NCI-H226 (cell line): ENCODE data around the gene HIBADH.
A peak's percentile ranks its signal among the peaks of the same experiment; 100 is the strongest.

ENCODE experiments used
- DNase-seq: peaks from one replicate; pipeline ENCODE4 v3.0.0-alpha.2; 2015

Gene HIBADH

DNA sequence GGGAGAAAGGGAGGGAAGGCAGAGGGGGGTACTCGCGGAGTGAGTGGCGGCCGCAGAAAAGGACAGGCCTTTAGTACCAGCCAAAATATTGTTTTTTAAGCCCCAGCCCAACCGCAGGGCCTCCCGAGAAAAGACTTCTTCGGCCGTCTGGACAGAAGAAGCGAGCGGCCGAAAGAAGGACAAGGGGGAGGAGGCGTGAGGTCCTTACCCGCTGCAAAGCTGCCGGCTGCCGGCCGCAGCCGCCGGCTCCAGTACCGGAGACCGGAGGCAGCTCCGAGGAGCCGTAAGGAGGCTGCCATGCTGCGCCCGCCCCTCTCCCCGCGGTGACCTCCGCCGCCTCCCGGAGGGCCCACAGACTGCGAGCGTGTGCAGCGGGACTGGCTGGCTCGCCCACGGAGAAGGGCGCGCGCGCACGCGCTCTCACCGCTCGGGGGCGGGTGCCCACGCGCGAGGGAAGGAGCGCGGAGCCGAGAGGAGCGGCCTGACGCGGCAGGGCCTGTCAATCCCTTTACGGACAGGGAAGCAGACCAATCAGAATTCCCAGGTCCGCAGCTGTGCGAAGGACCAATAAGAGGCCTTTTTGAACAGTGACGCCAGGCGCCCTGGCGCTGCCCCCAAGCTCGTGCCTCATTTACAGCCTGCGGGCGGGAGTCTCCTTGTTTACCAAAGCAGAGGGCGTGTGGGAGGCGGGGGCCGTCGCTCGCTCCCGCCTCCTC is at the start of gene HIBADH:
TSS of gene HIBADH (minus strand) at position 394 of the 716 bp plus-strand sequence. CDS start at position 299, 95 bp downstream.
- peak; percentile 100 for DNase-seq

DNA sequence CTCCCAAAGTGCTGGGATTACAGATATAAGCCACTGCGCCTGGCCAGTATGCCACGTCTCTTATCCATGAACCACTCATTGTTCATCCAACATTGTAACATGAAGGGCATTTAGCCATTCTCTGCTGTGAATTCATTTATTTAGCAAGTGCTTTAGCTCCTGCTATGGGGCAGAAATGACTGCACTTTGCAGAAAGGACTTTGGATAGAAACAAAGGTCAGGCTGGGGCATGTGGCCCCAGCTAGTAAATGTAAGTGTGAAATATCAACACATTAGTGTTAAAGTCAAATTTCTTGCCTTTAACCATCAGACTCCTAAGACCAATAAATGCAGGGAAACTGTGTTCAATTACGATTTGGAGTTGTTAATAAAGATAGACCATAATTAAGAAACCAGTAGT is 49.5 kb upstream of the HIBADH start:
- no peak for DNase-seq

DNA sequence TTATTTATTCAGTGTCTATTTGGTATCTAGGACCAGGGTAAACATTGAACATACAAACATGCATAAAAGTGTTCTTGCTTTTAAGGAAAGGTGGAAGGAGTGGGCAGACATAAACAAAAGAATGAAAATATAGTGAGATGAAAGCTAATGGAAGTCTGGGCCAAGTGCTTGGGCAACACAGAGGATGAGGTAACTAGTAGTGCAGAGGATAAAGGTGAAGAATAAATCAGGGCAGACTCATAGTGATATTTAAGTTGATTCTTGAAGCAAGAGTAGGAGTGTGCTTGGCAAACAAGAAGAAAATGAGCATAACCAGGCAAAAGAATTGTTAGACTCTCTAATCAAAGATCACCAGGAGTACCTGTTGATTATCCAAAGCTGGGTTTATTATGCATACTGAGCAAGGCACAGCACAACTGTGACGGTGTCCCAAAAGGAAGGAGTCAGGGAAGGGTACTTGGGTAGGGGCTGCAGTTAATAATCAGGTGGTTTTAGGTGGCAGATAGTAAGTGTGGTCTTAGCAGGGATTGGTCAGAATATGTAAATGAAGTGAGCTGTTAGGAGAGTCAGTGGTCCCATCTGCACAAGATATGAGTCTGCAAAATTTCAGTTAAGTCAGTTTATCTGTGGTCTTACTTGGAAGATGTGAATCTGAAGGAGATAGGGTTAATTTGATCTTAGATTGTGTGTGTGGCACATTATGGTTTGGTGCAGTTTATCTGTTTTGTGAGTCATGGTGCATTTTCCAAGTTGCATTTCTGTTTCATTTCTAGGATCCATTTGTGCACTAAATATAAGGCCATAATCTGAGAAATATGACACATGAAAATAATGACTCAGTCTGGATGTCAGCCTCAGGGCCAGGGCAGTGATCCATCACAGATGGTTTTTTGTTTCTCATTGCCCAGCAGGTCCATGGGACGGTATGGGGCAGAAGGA is 46.7 kb upstream of the HIBADH start:
- DNase-seq = peak; percentile 82

DNA sequence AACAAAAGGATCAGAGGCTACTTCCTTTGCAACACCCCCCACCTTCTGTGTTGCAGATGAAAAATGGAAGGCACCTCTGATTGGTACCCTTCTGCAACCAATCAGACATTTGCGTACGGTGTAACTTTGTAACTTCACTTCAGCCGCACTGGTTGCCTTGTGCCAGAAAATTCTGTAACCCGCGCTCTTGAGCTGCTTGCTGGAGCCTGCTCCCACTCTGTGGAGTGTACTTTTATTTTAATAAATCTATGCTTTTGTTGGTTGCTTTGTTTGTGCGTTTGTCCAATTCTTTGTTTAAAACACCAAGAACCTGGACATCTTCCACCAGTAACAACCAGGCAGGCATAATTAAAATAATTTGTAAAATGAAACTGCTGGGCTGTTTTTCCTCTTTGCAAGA is 45.8 kb upstream of the HIBADH start:
- DNase-seq = no peak

DNA sequence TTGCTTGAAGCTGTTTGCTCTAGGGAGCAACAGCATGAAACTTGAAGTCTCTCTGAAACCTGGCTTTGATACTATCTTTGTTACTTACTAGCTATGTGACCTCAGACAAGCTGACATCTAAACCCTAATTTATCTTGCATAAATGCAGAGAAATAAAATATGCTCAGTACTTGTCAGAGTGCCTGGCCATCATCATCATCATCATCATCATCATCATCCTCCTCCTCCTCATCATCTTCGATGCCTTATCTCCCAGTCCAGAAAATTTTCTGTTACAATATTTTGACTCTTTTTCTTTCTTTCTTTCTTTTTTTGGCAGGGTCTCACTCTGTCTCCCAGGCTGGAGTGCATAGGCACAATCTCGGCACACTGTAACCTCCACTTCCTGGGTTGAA is 42.5 kb upstream of the HIBADH start:
- DNase-seq = no peak

DNA sequence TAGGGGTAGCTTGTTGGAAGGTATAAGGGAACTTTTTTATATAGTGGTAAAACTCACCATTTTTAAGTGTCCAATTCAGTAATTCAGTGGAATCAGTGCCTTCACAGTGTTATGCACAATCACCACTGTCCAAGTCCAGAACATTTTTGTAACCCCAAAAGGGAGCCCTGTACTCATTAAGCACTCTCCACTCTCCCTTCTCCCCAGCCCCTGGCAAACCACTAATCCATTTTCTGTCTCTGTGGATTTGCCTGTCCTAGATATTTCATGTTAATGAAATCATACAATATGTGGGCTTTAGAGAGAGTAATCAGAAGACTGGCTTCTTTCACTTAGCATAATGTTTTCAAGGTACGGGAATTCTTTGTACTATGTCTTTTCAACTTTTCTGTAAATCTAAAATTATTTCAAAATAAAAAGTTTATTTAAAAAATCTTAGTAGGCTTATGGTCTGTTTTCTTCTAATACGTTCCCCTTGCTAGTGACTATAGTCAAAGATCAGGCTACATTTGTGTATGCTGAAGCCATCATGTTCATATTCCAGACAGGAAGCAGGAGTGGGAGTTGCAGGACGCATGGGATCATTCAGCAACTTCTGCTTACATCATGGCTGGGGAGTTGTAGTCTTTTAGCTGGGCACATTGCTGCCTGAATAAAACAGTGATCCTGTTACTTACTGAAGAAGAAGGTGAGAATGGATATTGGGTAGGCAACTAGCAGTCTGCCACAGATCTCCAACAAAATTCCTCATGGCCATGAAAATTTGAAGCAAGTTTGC is 41.9 kb upstream of the HIBADH start:
- peak; percentile 41 for DNase-seq

DNA sequence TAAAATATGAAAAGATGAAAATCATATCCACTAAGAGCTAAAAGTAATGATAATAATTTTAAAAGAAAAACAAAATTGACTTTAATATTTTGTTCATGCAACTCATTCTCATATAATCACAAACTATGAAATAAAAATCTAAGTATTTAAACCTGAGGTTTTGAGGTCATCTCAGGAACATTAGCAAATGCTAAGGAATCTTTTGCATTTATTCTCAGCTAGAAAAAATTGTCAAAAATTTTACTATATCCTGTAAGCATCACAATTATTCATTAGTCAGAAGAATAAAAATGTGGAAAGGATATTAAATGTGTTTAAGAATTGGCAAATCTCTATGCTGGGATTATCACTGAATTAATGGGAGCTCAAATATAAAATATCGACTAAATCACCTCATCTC is 40.5 kb upstream of the HIBADH start:
- no peak for DNase-seq

DNA sequence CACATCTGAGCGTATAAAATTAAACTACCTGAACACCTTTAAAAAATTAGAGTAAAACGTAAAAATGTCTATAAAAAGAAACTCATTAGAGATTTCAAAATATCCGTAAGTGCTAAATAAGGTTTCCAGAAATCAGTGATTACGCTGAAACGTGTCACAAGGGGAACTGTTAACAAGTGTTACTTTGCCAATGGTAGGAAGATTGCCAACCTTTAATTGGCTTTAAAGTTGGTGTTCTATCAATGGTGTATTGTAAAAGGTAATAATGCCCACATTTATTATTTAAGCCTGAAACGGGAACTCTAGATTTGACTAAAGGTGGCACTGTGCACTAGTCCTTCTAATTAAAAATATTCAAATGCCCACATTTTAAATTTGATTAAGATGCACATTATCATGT is 37.8 kb upstream of the HIBADH start:
- DNase-seq = no peak

DNA sequence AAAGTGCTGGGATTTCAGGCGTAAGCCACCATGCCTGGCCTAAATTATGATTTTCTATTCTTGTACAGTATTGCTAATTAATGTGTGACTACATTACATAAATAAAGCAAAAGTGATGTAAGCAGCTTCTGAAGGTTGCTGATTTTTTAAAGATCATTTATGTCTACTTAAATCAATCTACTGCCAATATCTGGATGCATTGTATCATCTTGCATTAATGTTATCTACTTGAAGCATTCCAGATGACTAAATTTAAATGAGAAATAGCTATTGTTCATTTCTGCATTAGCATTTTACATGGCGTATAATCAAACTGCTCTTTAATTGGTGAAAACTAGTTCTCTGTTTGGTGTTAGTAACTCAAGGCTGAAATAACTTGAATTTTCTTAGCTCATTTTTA is 37.1 kb upstream of the HIBADH start:
- no peak for DNase-seq

DNA sequence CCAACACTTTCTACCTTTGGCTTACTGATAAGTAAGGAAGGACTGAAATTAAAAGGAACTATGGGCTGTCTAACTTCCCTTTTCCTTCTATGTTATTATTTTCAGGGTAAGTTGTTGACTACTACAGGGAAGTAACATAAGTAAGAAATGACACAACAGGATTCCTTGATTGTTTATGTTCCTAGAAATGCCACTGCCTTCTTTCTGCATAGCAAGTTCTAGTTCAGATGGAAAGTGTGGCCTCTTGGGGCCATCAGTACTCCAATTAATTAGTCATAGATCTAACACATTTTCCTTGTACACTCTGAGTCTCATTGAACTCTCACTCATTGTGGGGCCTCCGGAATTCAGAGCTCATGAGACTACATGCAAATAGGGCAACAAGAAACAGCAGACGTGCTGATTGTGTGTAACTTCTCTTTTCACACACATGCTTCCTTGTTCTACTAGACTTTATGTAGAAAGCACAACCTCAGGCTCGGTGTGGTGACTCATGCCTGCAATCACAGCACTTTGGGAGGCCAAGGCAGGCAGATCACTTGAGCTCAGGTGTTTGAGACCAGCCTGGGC is 35.3 kb upstream of the HIBADH start:
- DNase-seq = peak; percentile 52

DNA sequence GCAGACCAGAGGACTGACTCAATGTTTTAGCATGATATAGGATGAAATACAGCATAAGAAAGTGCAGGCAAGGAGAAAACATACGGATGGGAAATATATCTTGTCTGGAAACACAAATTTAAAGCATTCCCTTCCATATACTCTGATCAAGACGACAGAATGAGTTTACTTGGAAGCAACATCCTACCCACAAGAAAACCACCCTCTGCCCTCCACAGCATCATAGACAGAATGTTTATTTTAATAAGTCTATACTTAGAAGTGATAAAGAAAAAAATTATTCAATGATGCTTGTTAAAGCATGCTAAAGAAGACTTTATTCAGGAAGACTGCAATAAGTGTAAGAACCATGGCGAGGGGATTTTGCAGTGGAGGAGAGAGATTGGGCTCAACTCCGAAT is 32.4 kb upstream of the HIBADH start:
- DNase-seq = no peak

DNA sequence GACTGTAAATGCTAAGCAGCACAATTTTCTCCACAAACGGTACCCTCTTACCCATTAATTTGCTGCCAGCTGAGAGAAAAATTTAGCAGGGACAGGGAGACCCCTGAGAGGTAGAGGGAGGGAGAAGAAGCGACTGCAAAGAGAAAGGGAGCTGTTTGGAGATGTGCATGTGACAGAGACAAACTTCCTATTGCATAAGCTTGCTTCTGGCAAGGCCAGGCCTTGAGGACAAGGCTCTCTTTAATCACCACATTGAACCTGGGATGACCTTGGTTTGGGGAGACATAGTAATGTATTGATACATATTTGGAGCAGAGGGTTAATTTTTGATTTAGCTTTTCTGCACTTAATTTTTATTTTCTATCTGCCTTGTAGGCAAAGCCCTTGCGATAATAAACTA is 31.1 kb upstream of the HIBADH start:
- no peak for DNase-seq

DNA sequence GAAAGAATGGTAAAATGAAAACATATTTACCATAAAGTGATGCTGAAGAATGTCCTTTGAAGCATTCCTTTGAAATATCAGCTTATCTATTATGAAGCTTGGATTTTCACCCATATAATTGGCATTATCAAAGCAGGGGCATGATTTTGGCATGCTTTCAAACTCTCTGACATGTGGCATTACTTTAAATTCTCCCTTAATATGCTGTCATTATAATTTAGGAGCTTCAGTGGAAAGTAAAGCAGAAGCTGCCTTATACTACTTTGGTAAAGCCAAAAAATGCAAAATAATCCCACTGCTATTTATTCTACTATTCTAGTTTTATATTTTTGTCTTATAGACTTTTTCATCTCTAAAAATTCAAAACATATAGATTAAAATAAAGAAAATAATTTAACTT is 28.0 kb upstream of the HIBADH start:
- no peak for DNase-seq

DNA sequence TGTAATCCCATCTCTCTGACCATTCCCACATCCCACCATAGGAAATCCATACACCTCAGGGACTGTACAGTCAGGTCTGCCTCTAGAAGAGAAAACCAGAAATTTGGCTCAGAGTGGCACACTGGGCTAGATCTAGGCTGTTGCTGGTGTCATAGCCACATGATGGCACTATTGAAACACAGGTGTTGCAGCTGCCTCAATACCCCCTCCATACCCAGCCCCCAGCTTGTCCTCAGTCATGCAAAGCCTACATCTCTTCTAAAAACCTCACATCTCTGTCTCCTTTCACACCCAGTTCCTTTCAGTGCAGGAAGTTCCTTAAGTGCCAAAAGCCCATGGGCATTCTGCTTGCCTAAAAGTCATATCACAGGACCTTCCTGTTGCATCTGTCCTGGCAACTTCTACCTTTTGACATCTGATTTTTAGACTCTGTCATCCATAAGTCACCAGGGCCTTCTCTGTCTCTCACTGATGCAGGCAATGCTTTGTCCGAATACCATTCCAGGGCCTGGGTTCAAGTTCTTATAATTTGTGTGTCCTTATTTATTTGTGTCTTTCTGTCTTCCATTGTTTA is 27.0 kb upstream of the HIBADH start:
- DNase-seq = peak; percentile 52

DNA sequence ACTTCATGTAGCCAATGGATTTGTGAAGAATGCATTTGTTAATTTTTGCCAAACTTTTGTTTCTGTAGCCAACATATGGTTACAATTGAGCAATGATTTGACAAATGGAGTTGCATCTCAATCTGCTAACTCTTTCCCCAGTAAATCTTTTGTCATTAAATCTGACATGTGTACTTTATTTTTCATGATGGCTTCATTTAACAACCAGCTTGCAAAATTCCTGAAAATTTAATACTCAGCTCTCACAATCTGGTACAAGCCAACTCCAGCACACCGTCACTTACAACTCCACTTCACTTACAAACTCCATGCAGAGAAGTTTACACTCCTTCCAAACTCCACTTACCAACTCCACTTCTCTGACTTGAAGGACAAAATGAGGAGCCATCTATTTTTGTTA is 26.5 kb upstream of the HIBADH start:
- DNase-seq = no peak

DNA sequence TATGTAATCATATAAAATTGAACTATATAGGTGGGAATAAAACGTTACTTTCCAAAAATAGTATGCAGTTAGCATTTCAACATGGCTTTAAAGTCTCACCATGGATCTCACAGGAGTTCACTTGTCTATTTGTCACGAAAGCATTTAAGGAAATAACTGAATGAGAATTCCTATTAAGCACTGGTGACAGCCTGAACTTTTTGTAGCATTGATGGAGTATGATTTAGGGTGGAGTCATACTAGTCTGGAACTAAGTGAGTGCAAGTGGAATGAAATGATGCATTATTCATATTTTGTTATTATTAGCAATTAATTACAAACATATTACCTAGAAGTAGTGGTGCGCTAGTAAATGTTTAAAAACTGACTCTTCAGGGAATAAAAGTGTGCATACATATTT is 26.0 kb upstream of the HIBADH start:
- no peak for DNase-seq

DNA sequence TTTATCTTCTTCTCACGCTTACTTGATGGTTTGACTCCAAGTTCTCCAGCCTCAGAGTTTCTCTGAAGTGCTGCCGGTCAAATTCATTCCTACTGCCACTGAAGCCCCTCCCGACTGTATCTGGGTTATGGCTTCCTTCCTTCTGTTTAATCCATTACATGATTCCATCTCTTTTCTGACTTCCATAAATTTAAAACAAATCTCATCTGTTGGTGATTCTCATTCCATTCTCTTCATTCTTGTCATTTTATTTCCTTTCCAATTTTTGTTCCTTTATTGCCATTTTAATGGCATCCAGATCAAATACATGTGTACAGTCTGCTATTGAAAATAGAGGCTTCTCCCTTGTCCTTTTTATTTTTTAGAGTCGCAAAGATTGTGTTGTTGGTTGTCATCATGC is 25.4 kb upstream of the HIBADH start:
- DNase-seq = no peak

DNA sequence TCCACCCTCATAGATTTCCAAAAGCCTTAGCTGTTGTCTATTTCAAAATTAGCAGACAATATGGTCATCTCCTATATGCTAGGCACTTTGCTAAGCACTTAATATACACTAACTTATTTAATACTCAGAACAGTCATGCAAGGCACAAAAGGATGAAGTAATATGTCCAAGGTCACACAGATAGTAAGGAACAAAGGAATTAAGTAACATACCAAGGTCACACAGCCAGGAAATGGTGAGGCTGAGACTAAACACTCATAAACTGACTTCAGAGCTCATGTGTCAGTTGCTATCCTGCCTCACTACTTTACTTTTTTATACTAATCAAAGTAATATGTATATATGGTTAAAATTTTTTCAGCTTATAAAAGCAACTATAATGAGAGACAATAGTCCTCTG is 23.6 kb upstream of the HIBADH start:
- no peak for DNase-seq

DNA sequence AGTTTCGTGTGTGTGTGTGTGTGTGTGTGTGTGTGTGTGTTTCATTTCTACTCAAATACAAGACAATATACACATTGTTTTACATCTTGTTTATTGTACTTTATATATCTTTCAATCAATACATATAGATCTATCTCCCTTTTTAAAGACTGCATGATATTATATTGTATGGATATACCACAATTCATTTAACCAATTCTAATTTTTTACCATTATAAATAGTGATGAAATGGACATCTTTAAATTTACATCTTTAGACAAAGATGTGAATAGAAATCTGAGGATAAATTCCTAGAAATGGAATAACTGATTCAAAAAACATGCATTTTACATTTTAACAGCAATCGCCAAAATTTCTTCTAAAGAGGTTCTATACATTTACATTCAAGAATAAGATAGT is 23.2 kb upstream of the HIBADH start:
- DNase-seq = no peak

DNA sequence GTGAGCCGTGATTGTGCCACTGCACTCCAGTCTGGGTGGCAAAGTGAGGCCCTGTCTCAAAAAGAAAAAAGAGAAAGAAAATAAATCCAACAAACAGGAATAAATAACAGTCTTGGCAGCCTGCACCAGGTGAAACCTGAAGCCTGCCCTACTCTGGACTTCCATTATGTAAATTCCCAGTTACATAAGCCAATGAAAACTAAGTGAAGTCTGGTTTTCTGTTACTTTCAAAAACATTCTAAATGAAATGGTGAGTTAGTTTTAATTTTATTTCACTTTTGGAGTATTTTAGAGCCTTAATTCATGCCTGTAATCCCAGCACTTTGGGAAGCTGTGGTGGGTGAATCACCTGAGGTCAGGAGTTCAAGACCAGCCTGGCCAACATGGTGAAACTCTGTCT is 22.5 kb upstream of the HIBADH start:
- no peak for DNase-seq

DNA sequence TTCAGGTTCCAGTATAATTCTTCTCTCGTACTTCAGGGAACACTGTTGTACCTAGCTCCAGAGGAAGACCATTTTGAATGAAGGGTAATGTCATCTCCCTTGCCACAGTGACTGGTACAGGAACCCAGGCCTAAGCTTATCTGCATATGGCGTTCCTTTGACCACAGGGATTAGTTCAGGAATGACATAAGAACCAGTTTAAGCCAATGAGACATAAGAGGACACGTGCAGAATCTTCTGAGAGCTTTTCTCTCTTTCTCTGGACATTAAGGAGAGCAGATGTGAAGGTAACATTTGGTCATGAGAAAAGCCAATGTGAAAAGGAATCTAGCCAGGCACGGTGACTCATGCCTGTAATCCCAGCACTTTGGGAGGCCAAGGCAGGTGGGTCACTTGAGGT is 21.8 kb upstream of the HIBADH start:
- DNase-seq = no peak

DNA sequence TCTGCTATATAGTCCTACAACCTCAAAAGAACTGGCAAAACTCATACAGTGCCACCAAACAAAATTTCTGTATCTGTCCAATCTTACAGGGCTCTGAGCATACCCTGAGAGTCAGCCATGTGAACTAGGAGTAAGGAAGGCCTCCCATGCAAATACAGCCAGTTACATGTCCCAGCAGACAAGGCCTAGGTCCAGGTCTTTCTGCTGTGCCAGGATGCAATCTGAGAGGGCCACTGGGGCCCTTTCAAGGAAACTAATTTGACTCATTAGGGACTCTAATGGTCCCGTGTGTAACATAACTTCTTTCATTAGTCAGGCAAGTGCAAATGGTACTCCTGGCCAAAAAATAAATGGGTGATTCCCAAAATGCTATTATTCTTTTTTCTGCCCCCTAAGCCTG is 17.9 kb upstream of the HIBADH start:
- DNase-seq = no peak
